Hematopoietic multipotent progenitor cell treated with erythropoietin and hydrocortisone succinate and interleukin-3 and kit ligand, for 4 days (in vitro differentiated cells): Measurements from ENCODE around the gene PPP2R5C.
A peak's percentile ranks its signal among the peaks of the same experiment; 100 is the strongest.

ENCODE experiments used
- DNase-seq: peaks from one replicate; pipeline ENCODE4 v3.0.0-alpha.2; 2015

Gene PPP2R5C

GRCh38 chr14:101755591-101756324 lies 5.8 kb upstream of the PPP2R5C start:
- no peak for DNase-seq

- no peak for DNase-seq
Measured at GRCh38 chr14:101757064-101757838, 4.3 kb upstream of the PPP2R5C start.

GRCh38 chr14:101757839-101758211 lies 3.7 kb upstream of the PPP2R5C start:
- DNase-seq: no peak

- no peak for DNase-seq
Measured at GRCh38 chr14:101758913-101759593, 2.5 kb upstream of the PPP2R5C start.

- peak; percentile 98 for DNase-seq
Measured at GRCh38 chr14:101760138-101761011, 1.1 kb upstream of the PPP2R5C start.

GRCh38 chr14:101761881-101762529 lies 496 bp downstream of the PPP2R5C start:
- peak; percentile 11 for DNase-seq

GRCh38 chr14:101762530-101763101 lies 1.1 kb downstream of the PPP2R5C start:
- no peak for DNase-seq

- DNase-seq: no peak
Measured at GRCh38 chr14:101763941-101764709, 2.6 kb downstream of the PPP2R5C start.

- no peak for DNase-seq
Measured at GRCh38 chr14:101767618-101768362, 6.3 kb downstream of the PPP2R5C start.

GRCh38 chr14:101770183-101770582 lies 8.7 kb downstream of the PPP2R5C start:
- no peak for DNase-seq

GRCh38 chr14:101772770-101773169 lies 11.3 kb downstream of the PPP2R5C start:
- no peak for DNase-seq

GRCh38 chr14:101773378-101773777 lies 11.9 kb downstream of the PPP2R5C start:
- DNase-seq: no peak

- DNase-seq: no peak
Measured at GRCh38 chr14:101774006-101774795, 12.7 kb downstream of the PPP2R5C start.

- no peak for DNase-seq
Measured at GRCh38 chr14:101774814-101775213, 13.3 kb downstream of the PPP2R5C start.

- no peak for DNase-seq
Measured at GRCh38 chr14:101775826-101776225, 14.3 kb downstream of the PPP2R5C start.

GRCh38 chr14:101776344-101776743 lies 14.8 kb downstream of the PPP2R5C start:
- DNase-seq: no peak

- DNase-seq: no peak
Measured at GRCh38 chr14:101780390-101780789, 18.9 kb downstream of the PPP2R5C start.

GRCh38 chr14:101780887-101781239 lies 19.4 kb downstream of the PPP2R5C start:
- DNase-seq: no peak

GRCh38 chr14:101781240-101782061 lies 19.9 kb downstream of the PPP2R5C start:
- peak; percentile 41 for DNase-seq
